ENCODE data around the gene DNAH17. TPM values are rescaled to one million over a fixed set of nuclear protein-coding genes. Genes with fewer than 3 reads are reported as not detected.

The DNAH17 gene
- total RNA-seq, 1 donor from 2014 or later = under 0.01 TPM

DNA sequence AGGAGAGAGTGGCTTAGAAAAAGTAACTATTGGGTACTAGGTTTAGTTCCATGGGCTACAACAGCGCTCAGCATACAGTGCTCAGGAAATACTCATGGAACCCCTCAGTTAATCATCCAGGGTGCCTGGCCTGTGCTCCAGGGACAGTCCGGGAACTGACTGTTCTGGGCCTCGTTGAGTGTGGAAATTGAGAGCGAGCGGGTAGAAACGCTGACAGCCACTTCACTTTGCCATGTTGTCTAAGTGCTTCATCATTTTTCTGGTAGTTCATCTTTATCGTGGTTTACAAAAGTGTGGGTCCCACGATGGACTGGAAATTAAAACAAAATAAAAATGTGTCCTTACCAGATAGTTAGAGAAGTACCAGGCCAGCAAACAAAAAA lies 31.6 kb upstream of the DNAH17 start:
- DNase-seq (ENCODE audit: low read depth) (no peak), FAIRE-seq (no peak)
- Histone ChIP-seq H3K27me3 (ENCODE audit: control insufficient read depth, insufficient read depth, low read length) (peaks cover 6% of the 10 kb centered on the region), H3K4me3 (ENCODE audit: low read depth, low read length) (no peak overlapping the region), H3K36me3 (ENCODE audit: control insufficient read depth, insufficient read depth, low read length) (no peaks in the 10 kb centered on the region)
- TF ChIP-seq, protein P1, sequence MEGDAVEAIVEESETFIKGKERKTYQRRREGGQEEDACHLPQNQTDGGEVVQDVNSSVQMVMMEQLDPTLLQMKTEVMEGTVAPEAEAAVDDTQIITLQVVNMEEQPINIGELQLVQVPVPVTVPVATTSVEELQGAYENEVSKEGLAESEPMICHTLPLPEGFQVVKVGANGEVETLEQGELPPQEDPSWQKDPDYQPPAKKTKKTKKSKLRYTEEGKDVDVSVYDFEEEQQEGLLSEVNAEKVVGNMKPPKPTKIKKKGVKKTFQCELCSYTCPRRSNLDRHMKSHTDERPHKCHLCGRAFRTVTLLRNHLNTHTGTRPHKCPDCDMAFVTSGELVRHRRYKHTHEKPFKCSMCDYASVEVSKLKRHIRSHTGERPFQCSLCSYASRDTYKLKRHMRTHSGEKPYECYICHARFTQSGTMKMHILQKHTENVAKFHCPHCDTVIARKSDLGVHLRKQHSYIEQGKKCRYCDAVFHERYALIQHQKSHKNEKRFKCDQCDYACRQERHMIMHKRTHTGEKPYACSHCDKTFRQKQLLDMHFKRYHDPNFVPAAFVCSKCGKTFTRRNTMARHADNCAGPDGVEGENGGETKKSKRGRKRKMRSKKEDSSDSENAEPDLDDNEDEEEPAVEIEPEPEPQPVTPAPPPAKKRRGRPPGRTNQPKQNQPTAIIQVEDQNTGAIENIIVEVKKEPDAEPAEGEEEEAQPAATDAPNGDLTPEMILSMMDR (IDR thresholded peaks at IDR 0.05; ENCODE audit: insufficient read depth, low read length, severe bottlenecking) = no peak

DNA sequence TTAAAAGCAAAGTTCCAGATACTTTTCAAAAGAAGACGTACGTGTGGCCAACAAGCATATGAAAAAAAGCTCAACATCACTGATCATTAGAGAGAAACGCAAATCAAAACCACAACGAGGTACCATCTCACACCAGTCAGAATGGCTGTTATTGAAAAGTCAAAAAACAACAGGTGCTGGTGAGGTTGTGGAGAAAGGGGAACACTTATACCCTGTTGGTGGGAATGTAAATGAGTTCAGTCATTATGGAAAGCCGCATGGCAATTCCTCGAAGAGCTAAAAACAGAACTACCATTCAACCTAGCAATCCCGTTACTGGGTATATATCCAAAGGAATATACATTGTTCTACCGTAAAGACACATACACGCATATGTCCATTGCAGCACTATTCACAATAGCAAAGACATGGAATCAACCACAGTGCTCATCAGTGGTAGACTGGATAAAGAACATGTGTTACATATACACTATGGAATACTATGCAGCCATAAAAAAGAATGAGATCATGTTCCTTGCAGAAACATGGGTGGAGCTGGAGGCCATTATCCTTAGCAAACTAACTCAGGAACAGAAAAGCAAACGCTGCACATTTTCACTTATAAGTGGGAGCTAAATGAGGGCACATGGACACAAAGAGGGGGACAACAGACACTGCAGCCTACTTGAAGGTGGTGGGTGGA lies 31.1 kb upstream of the DNAH17 start:
- H3K27me3 ChIP-seq (ENCODE audit: control insufficient read depth, insufficient read depth, low read length) = peaks cover 9% of the 10 kb centered on the region
- H3K36me3 ChIP-seq (ENCODE audit: control insufficient read depth, insufficient read depth, low read length) = no peaks in the 10 kb centered on the region
- H3K4me3 ChIP-seq (ENCODE audit: low read depth, low read length) = no peak overlapping the region
- TF ChIP-seq, protein P1 (IDR thresholded peaks at IDR 0.05; ENCODE audit: insufficient read depth, low read length, severe bottlenecking) = no peak
- DNase-seq (ENCODE audit: low read depth) (no peak), FAIRE-seq (no peak)

DNA sequence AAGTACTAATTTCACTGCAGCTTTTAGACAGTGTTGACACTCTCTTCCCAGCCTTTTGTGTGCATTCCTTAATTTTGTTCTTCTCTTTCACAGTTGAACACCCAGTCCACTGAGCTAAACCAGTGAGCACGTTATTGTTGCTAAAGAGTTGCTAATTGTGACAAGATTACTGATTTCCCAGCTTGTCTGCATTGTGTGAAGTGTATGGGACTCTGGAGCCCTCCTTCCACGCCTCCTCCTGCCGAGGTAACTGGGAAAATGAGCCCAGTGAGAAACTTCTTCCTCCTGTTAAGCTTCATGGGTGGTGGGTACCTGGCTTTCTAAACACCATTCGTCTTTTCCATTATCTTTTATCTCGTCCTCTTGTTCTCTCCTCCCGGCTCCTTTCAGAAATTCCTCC lies 29.8 kb upstream of the DNAH17 start:
- Histone ChIP-seq H3K27me3 (ENCODE audit: control insufficient read depth, insufficient read depth, low read length) (peaks cover 12% of the 10 kb centered on the region), H3K4me3 (ENCODE audit: low read depth, low read length) (no peak overlapping the region), H3K36me3 (ENCODE audit: control insufficient read depth, insufficient read depth, low read length) (no peaks in the 10 kb centered on the region)
- TF ChIP-seq, protein P1 (IDR thresholded peaks at IDR 0.05; ENCODE audit: insufficient read depth, low read length, severe bottlenecking) = no peak
- no peak for DNase-seq (ENCODE audit: low read depth)
- FAIRE-seq = no peak

DNA sequence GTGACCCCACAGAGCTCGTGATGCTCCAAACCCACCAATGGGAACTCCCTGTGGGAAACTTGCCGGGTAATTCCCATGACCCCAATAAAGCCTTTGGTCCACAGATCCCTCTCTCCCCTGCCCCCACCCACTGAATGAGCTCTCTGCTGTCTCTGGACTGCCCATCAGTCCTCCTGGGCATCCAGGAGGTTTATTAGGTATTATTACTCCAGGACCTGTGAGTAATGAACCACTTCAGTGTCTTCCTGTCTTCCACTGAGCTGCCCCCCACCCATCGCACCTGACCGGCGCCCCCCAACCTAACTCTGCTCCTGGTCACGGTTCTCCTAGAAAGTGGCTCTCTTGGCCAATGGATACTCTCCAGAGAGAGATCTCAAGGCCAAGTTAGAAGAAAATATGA lies 28.7 kb upstream of the DNAH17 start:
- Histone ChIP-seq H3K4me3 (ENCODE audit: low read depth, low read length) (no peak overlapping the region), H3K27me3 (ENCODE audit: control insufficient read depth, insufficient read depth, low read length) (peaks cover 11% of the 10 kb centered on the region), H3K36me3 (ENCODE audit: control insufficient read depth, insufficient read depth, low read length) (no peaks in the 10 kb centered on the region)
- DNase-seq (ENCODE audit: low read depth) (no peak), FAIRE-seq (no peak)
- TF ChIP-seq, protein P1 (IDR thresholded peaks at IDR 0.05; ENCODE audit: insufficient read depth, low read length, severe bottlenecking) = no peak

DNA sequence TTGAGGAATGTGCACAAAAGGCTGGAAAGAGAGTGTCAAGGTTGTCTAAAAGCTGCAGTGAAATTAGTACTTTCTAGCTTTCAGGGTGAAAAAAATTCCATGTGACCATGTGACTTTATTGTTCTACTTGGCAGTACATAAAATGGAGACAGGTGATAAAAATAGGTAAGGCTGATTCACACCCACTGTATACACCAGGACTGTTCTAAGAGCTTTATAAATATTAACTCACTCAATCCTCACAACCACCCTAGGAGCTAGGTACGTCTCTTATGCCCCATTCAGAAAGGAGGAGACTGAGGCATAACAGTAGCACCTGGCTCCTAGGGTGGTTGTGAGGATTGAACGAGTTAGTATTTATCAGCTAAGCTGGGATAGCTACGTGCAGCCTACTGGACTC lies 28.2 kb upstream of the DNAH17 start:
- no peak for DNase-seq (ENCODE audit: low read depth)
- Histone ChIP-seq H3K4me3 (ENCODE audit: low read depth, low read length) (no peak overlapping the region), H3K27me3 (ENCODE audit: control insufficient read depth, insufficient read depth, low read length) (peaks cover 10% of the 10 kb centered on the region), H3K36me3 (ENCODE audit: control insufficient read depth, insufficient read depth, low read length) (no peaks in the 10 kb centered on the region)
- no peak for FAIRE-seq
- TF ChIP-seq, protein P1 (IDR thresholded peaks at IDR 0.05; ENCODE audit: insufficient read depth, low read length, severe bottlenecking) = no peak

DNA sequence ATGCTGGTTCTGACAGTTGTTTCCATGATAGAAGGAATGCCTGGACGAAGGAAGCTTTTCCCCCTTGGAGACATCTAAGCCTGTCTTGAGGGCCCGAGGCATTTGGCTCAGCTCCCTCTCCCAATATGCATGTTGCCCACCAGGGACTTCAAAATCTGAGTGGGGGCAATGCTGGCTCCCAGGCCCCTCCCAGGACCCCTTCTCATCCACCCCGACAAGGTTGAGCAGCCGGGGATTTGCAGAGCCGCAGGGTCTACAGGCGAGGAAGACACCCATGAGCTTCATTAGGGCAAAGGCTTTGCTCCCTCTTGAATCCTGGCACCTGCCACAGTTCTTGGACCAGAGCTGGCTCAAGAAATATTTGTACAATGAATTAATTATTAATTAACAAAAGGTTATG lies 25.1 kb upstream of the DNAH17 start:
- TF ChIP-seq, protein P1 (IDR thresholded peaks at IDR 0.05; ENCODE audit: insufficient read depth, low read length, severe bottlenecking) = no peak
- no peak overlapping the region for H3K4me3 ChIP-seq (ENCODE audit: low read depth, low read length)
- peaks cover 10% of the 10 kb centered on the region for H3K27me3 ChIP-seq (ENCODE audit: control insufficient read depth, insufficient read depth, low read length)
- DNase-seq (ENCODE audit: low read depth) (no peak), FAIRE-seq (no peak)
- H3K36me3 ChIP-seq (ENCODE audit: control insufficient read depth, insufficient read depth, low read length) = no peaks in the 10 kb centered on the region

Measured in bronchial epithelial cell (primary cell).